ENCODE measurements around the gene MOB3C.

DNA sequence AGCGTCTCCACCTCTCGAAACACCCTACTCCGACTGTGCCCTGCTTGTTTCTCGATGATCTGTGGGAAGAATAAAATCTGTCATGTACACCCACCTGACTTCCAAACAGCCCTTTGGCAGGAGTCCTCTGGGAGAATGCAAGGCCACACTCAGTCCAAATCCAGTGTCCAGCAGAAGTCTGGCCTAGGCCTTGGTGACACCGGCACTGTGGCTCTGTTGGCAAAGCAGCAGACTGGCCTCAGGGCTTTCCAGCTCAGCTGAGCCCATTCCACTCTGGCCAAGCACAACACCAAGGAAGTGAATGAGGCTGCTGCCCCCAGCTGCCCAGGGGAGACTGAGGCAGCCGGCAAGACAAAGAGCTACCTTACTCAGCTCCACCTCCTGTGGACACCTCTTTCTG is 40.0 kb downstream of the MOB3C start:
- TF ChIP-seq POLR2AphosphoS5 (IDR thresholded peaks at IDR 0.05): no peak
- TF ChIP-seq, protein P1, sequence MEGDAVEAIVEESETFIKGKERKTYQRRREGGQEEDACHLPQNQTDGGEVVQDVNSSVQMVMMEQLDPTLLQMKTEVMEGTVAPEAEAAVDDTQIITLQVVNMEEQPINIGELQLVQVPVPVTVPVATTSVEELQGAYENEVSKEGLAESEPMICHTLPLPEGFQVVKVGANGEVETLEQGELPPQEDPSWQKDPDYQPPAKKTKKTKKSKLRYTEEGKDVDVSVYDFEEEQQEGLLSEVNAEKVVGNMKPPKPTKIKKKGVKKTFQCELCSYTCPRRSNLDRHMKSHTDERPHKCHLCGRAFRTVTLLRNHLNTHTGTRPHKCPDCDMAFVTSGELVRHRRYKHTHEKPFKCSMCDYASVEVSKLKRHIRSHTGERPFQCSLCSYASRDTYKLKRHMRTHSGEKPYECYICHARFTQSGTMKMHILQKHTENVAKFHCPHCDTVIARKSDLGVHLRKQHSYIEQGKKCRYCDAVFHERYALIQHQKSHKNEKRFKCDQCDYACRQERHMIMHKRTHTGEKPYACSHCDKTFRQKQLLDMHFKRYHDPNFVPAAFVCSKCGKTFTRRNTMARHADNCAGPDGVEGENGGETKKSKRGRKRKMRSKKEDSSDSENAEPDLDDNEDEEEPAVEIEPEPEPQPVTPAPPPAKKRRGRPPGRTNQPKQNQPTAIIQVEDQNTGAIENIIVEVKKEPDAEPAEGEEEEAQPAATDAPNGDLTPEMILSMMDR (IDR thresholded peaks at IDR 0.05): no peak
- TF ChIP-seq POLR2A (IDR thresholded peaks at IDR 0.05): no peak

Data from breast epithelium (tissue), 3 donors.